Measurements from ENCODE around the gene SLMAP.

The SLMAP gene, protein sequence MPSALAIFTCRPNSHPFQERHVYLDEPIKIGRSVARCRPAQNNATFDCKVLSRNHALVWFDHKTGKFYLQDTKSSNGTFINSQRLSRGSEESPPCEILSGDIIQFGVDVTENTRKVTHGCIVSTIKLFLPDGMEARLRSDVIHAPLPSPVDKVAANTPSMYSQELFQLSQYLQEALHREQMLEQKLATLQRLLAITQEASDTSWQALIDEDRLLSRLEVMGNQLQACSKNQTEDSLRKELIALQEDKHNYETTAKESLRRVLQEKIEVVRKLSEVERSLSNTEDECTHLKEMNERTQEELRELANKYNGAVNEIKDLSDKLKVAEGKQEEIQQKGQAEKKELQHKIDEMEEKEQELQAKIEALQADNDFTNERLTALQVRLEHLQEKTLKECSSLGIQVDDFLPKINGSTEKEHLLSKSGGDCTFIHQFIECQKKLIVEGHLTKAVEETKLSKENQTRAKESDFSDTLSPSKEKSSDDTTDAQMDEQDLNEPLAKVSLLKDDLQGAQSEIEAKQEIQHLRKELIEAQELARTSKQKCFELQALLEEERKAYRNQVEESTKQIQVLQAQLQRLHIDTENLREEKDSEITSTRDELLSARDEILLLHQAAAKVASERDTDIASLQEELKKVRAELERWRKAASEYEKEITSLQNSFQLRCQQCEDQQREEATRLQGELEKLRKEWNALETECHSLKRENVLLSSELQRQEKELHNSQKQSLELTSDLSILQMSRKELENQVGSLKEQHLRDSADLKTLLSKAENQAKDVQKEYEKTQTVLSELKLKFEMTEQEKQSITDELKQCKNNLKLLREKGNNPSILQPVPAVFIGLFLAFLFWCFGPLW

GRCh38 chr3:57755741-57756527, at the start of gene SLMAP:
TSS of gene SLMAP (plus strand) at chr3:57756309. CDS start at chr3:57757652, 1,343 bp downstream.
- peak; percentile 89 for DNase-seq

- no peak for DNase-seq
Measured at GRCh38 chr3:57706462-57706861, 49.6 kb upstream of the SLMAP start.

DNA sequence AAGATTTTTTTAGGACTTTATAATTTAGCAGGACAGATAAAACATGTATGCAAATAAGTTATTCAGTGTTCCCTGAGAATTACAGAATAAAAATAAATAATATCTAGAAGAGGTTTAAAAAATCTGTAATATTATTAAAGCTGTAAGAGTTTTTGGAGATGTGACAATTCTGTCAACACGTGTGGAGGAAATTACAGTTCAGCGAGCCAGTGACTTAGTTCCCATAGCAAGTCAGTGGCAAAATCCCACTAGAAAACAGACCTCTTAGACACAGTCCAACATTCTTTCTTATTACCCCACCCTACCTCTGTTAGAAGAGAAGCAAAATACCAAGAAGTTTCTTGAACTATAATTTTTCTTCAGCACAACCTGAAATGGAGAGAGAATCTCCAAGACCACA, 47.1 kb upstream of the SLMAP start:
- DNase-seq: no peak

DNA sequence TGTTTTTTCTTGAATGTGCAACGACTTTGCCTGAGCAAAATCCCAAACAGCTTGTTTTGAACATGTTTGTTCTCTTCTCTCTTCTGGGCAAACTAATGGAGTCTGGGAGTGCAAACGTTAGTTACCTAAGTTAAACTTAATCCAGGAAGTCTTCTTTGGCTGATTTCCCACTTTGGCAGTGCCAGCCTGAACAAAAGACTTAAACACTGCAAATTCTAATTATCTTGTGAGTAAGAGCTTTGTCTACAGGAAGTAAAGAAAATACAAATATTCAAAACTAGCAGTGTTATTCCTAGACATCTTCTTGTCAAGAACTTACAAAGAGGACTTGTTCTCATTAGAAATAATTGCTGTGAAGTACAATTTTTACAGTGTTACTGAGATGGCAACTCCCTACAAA, 46.5 kb upstream of the SLMAP start:
- no peak for DNase-seq

DNA sequence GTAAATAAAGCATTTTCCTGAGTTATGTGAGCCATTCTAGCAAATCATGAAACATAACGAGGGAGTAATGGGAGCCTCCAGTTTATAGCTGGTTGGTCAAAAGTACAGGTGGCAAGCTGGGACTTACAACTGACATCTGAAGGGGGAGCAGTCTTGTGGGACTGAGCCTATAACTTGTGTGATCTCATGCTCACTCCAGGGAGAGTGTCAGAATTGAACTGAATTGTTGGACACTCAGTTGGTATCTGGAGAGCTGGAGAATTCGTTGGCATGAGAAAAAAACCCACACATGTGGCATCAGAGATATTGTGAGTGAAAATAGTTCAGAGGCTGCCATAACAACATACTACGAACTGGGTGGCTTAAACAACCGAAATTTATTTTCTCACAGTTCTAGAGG, 40.4 kb upstream of the SLMAP start:
- no peak for DNase-seq

DNA sequence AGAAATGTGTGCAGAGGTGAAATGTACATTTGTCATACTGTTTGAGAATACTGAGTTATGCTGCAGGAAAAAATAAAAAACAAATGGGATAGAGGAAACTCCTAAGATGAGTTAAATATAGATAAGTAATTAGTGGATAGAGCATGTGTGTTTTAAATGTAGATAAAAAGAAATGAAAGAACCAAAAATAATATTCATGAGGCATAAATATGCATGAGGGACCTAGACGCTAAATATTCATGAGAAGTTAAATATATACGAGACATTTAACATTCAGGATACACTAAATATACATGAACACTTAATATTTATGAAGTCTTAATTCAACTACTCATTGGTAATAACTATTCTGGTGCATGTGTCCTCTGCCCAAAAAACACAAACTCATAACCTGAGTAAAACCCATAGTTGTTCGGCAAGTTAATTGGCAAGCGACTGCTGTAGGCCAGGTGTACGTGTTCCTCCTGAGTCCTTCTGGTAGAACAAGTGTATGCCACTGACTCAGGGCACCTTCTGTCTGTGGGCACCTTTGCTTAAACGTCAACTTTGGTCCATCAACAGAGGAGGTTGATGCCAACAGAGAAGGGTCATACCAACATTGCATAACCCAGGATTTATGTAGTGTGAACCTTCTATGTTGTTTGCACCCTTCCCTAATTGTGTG, 38.8 kb upstream of the SLMAP start:
- no peak for DNase-seq

GRCh38 chr3:57718118-57718517, 38.0 kb upstream of the SLMAP start:
- no peak for DNase-seq

- no peak for DNase-seq
Measured at GRCh38 chr3:57726397-57726796, 29.7 kb upstream of the SLMAP start.

GRCh38 chr3:57727106-57727505, 29.0 kb upstream of the SLMAP start:
- DNase-seq: no peak

- no peak for DNase-seq
Measured at GRCh38 chr3:57729334-57730045, 26.6 kb upstream of the SLMAP start.

DNA sequence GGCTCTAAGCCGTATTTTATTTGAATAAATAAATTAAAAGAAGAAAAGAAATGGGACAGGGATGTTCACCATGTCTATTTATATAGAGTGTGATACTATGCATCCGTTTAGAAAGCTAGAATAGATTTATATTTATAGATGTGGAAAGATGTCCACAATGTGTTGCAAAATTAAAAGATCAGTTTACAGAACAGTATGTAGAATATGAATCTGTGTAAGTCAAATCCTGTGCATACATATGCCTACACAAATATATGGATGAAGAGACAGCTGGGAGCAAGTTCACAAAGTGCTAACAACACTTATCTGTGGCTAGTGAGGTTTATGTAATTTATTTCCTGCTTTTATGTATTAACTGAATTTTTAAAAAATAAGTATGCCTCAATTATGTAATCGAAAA, 25.4 kb upstream of the SLMAP start:
- DNase-seq: no peak

GRCh38 chr3:57731311-57731710, 24.8 kb upstream of the SLMAP start:
- no peak for DNase-seq

GRCh38 chr3:57733790-57734189, 22.3 kb upstream of the SLMAP start:
- DNase-seq: no peak

DNA sequence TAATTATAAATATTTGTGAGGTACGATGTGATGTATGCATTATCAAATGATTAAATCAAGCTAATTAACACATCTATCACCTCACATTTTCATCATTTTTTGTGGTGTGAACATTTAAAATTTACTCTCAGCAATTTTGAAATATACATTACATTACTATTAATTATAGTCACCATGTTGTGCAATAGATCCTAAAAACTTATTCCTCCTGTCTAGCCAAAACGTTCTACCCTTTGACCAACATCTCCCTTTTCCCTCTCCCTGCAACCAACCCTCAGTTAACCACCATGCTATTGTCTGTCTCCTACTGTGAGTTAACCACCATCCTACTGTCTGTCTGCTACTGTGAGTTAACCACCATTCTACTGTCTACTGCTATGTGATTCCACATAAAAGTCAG, 20.7 kb upstream of the SLMAP start:
- no peak for DNase-seq

- no peak for DNase-seq
Measured at GRCh38 chr3:57737840-57738239, 18.3 kb upstream of the SLMAP start.

- no peak for DNase-seq
Measured at GRCh38 chr3:57738391-57738790, 17.7 kb upstream of the SLMAP start.

DNA sequence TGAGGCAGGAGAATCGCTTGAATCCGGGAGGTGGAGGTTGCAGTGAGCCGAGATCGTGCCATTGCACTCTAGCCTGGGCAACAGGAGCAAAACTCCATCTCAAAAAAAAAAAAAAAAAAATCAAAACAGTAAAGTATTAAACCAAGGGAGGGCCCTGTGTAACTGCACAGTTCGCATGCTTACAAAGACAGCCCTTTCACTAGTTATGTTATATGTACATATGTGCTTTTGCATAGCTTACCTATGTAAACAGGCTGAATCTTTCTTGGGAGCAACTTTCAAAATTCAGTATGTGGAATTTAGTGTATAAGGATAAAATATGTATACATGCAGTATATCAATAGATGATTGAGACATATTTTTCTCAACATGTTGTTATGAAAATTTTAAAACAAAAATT, 16.1 kb upstream of the SLMAP start:
- DNase-seq: no peak

DNA sequence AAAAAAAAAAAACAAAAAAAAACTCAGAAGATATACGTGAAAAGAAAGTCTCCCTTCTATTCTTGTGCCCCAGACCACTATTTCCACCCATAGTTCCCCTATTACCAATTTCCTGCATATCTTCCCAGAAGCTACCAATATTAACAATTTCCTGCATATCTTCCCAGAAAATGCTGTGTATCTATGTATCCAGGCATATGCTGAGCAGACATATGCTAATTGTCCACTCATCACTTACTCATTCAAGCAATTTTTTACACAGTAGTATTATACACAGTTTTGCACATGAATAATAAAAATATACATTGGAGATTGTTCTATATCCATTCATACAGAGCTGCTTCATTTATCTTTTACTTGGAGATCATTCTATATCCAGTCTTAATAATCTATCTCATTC, 12.6 kb upstream of the SLMAP start:
- no peak for DNase-seq

- DNase-seq: no peak
Measured at GRCh38 chr3:57745101-57745500, 11.0 kb upstream of the SLMAP start.

DNA sequence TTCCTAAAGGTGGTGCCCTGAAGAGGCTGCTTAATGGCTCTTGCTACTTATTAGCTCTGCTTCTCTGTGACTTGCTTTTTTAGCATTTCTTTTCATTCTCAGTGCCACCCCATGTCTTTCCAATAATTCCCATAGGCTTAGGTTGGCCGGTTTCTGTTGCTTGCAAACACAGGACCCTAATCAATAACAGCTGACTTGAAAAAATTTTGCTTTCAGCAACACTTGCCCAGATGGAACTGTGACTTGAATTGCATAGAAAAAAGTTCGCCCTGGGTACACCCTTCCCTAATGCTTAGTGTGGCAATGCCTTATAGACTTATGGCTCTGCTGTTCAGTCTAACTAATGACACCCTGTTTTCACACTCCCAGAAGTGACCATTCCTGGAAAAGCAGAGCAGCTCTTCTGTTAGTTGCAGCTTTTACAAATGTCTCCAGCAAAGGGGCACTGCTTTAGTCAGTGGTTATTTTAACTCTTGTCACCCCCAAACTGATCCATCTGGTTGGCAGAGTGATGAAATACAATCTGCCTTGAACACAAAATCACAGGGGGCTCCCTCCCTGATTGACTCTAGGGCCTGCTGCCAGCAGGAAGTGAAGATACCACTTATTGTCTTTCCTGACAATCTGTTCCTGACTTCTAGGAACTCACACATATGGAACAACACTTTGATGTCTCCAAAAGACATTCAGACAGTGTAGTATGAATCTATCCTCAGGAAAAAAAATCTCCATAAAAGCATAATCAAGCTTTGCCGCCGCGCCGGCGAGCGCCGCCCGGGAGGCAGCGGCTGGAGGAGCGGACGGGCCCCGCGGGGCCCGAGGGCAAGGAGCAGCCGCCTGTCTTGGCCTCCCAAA, 9.7 kb upstream of the SLMAP start:
- DNase-seq: no peak

DNA sequence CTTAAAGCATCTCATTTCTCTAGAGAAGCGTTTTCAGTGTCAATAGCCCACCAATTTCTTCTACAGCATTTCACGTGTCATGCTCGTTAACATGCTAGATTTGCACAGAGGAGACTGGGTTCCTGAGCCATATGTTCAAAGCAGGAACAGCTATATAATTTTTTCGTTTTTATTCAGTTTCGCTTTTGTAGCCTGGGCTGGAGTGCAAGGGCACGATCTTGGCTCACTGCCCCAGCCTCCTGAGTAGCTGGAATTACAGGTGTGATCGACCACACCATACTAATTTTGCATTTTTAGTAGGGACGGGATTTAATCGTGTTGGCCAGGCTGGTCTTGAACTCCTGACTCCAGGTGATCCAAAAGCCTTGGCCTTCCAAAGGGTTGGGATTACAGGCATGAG, 6.6 kb upstream of the SLMAP start:
- DNase-seq: no peak
